ENCODE data around the gene SCGB1D1. TPM values are rescaled to one million over a fixed set of nuclear protein-coding genes. Genes with fewer than 3 reads are reported as not detected.

Gene SCGB1D1
- total and polyA plus RNA-seq, 2 experiments from 2014 or later, result not detected

DNA sequence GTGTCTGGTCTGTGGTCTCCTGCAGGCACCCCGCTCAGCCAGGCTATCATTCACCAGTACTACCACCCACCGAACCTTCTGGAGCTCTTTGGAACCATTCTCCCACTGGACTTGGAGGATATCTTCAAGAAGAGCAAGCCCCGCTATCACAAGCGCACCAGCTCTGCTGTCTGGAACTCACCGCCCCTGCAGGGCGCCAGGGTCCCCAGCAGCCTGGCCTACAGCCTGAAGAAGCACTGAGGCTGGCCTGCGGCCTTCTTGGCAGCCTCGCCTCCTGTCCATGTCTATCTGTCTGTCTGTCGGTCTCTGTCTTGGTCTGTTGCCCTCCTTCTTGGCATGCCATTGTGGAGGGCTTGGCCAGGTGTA is 38.3 kb upstream of the SCGB1D1 start (continued):
- TF ChIP-seq ZNF331 (CRISPR knock-in tag; IDR thresholded peaks at IDR 0.05; ENCODE audit: low read depth), result no peak
- TF ChIP-seq, protein P1, sequence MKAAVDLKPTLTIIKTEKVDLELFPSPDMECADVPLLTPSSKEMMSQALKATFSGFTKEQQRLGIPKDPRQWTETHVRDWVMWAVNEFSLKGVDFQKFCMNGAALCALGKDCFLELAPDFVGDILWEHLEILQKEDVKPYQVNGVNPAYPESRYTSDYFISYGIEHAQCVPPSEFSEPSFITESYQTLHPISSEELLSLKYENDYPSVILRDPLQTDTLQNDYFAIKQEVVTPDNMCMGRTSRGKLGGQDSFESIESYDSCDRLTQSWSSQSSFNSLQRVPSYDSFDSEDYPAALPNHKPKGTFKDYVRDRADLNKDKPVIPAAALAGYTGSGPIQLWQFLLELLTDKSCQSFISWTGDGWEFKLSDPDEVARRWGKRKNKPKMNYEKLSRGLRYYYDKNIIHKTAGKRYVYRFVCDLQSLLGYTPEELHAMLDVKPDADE (IDR thresholded peaks at IDR 0.05), result no peak
- TF ChIP-seq EZH2phosphoT487 (IDR thresholded peaks at IDR 0.05; ENCODE audit: unreplicated experiment), result no peak
- no peak for TF ChIP-seq CREB1 (CRISPR knock-in tag; IDR thresholded peaks at IDR 0.05; ENCODE audit: low read depth)

DNA sequence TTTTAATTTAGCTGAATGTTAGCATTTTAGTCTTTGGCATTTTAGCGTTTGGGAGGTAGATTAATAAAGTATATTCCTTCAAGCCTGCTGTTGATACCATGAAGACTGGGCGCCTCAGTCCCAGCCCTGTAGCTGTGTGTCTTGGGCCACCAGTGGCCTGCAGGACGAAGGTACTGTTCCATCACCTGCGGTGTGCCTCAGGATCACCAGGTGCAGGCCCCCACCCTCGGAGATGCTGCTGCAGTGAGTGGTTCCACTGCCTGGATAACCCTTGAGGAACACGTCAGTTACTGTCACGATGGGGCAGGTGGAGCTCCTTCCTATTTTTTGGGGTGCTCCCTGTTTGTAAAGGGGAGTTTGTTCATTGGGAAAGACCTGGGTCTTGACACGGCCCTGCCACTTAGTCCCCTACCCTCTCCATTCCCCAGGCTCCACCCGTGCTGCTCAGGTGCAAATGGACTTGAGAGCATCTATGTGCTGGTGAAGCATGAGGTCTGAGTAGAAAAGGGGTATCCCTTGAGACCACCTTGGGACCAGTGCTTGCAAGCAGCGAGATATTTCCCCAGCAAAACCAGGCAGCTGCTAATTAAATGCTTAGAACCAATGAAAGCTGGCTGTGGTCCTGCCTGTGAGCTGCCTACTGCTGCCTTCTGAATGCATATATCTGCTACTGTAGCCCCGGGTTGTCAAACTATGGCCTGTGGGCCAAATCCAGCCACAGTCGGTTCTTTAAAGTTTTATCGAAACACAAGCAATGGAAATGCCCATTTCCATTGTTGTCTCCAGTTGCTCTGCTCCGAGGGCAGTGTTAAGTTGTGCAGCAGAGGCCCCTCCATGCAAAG is 37.5 kb upstream of the SCGB1D1 start:
- DNase-seq (ENCODE audit: low spot score), result no peak
- Mint-ChIP-seq H3K27me3 (ENCODE audit: insufficient read depth, low read depth, poor library complexity) (peaks cover 6% of the 10 kb centered on the region), H3K36me3 (ENCODE audit: low read depth) (peaks cover 52% of the 10 kb centered on the region), H3K9me3 (no peaks in the 10 kb centered on the region), H3K4me1 (no peaks in the 10 kb centered on the region), H3K27ac (no peak overlapping the region), H3K4me3 (no peak overlapping the region)
- ATAC-seq, result no peak
- no peak overlapping the region for H3K4me3 ChIP-seq
- H3K27ac ChIP-seq (ENCODE audit: low read depth), result no peak overlapping the region
- H3K4me2 ChIP-seq, result no peak overlapping the region
- no peak overlapping the region for H2AFZ ChIP-seq
- no peaks in the 10 kb centered on the region for H3K4me1 ChIP-seq (ENCODE audit: insufficient read depth)
- H3K36me3 ChIP-seq (ENCODE audit: insufficient read depth), result peaks cover 21% of the 10 kb centered on the region
- H3K79me2 ChIP-seq (replicated peaks; ENCODE audit: insufficient read depth), result no peaks in the 10 kb centered on the region
- H3K9me2 ChIP-seq (ENCODE audit: insufficient read depth), result no peaks in the 10 kb centered on the region
- H3K27me3 ChIP-seq (ENCODE audit: insufficient read depth), result no peaks in the 10 kb centered on the region
- no peaks in the 10 kb centered on the region for H3F3A ChIP-seq (replicated peaks; ENCODE audit: low read depth)
- no peaks in the 10 kb centered on the region; the same call in 1 of the 2 replicates for H4K20me1 ChIP-seq (replicated peaks; ENCODE audit: insufficient read depth)
- TF ChIP-seq ZNF331 (CRISPR knock-in tag; IDR thresholded peaks at IDR 0.05; ENCODE audit: low read depth) (no peak), CREB1 (CRISPR knock-in tag; IDR thresholded peaks at IDR 0.05; ENCODE audit: low read depth) (no peak), STAT1 (IDR thresholded peaks at IDR 0.05; ENCODE audit: unreplicated experiment) (no peak), POLR2AphosphoS5 (IDR thresholded peaks at IDR 0.05; ENCODE audit: low read depth) (no peak), JUNB (IDR thresholded peaks at IDR 0.05; ENCODE audit: unreplicated experiment) (no peak), EZH2phosphoT487 (IDR thresholded peaks at IDR 0.05; ENCODE audit: unreplicated experiment) (no peak), NANOG (IDR thresholded peaks at IDR 0.05; ENCODE audit: borderline replicate concordance) (no peak), EZH2 (IDR thresholded peaks at IDR 0.05; ENCODE audit: low read depth, unreplicated experiment) (no peak)
- TF ChIP-seq, protein P2, sequence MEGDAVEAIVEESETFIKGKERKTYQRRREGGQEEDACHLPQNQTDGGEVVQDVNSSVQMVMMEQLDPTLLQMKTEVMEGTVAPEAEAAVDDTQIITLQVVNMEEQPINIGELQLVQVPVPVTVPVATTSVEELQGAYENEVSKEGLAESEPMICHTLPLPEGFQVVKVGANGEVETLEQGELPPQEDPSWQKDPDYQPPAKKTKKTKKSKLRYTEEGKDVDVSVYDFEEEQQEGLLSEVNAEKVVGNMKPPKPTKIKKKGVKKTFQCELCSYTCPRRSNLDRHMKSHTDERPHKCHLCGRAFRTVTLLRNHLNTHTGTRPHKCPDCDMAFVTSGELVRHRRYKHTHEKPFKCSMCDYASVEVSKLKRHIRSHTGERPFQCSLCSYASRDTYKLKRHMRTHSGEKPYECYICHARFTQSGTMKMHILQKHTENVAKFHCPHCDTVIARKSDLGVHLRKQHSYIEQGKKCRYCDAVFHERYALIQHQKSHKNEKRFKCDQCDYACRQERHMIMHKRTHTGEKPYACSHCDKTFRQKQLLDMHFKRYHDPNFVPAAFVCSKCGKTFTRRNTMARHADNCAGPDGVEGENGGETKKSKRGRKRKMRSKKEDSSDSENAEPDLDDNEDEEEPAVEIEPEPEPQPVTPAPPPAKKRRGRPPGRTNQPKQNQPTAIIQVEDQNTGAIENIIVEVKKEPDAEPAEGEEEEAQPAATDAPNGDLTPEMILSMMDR (conservative IDR thresholded peaks at IDR 0.05; ENCODE audit: low read depth in 2 of 2), result no peak
- TF ChIP-seq, protein P3, sequence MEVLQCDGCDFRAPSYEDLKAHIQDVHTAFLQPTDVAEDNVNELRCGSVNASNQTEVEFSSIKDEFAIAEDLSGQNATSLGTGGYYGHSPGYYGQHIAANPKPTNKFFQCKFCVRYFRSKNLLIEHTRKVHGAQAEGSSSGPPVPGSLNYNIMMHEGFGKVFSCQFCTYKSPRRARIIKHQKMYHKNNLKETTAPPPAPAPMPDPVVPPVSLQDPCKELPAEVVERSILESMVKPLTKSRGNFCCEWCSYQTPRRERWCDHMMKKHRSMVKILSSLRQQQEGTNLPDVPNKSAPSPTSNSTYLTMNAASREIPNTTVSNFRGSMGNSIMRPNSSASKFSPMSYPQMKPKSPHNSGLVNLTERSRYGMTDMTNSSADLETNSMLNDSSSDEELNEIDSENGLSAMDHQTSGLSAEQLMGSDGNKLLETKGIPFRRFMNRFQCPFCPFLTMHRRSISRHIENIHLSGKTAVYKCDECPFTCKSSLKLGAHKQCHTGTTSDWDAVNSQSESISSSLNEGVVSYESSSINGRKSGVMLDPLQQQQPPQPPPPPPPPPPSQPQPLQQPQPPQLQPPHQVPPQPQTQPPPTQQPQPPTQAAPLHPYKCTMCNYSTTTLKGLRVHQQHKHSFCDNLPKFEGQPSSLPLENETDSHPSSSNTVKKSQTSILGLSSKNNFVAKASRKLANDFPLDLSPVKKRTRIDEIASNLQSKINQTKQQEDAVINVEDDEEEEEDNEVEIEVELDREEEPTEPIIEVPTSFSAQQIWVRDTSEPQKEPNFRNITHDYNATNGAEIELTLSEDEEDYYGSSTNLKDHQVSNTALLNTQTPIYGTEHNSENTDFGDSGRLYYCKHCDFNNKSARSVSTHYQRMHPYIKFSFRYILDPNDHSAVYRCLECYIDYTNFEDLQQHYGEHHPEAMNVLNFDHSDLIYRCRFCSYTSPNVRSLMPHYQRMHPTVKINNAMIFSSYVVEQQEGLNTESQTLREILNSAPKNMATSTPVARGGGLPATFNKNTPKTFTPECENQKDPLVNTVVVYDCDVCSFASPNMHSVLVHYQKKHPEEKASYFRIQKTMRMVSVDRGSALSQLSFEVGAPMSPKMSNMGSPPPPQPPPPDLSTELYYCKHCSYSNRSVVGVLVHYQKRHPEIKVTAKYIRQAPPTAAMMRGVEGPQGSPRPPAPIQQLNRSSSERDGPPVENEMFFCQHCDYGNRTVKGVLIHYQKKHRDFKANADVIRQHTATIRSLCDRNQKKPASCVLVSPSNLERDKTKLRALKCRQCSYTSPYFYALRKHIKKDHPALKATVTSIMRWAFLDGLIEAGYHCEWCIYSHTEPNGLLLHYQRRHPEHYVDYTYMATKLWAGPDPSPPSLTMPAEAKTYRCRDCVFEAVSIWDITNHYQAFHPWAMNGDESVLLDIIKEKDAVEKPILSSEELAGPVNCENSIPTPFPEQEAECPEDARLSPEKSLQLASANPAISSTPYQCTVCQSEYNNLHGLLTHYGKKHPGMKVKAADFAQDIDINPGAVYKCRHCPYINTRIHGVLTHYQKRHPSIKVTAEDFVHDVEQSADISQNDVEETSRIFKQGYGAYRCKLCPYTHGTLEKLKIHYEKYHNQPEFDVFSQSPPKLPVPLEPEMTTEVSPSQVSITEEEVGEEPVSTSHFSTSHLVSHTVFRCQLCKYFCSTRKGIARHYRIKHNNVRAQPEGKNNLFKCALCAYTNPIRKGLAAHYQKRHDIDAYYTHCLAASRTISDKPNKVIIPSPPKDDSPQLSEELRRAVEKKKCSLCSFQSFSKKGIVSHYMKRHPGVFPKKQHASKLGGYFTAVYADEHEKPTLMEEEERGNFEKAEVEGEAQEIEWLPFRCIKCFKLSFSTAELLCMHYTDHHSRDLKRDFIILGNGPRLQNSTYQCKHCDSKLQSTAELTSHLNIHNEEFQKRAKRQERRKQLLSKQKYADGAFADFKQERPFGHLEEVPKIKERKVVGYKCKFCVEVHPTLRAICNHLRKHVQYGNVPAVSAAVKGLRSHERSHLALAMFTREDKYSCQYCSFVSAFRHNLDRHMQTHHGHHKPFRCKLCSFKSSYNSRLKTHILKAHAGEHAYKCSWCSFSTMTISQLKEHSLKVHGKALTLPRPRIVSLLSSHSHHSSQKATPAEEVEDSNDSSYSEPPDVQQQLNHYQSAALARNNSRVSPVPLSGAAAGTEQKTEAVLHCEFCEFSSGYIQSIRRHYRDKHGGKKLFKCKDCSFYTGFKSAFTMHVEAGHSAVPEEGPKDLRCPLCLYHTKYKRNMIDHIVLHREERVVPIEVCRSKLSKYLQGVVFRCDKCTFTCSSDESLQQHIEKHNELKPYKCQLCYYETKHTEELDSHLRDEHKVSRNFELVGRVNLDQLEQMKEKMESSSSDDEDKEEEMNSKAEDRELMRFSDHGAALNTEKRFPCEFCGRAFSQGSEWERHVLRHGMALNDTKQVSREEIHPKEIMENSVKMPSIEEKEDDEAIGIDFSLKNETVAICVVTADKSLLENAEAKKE (CRISPR knock-in tag; IDR thresholded peaks at IDR 0.05), result no peak

Data from GM23338 (cell line).